HCT116 (cell line): Measurements from ENCODE around the gene TMEM26. TPM values are rescaled to one million over a fixed set of nuclear protein-coding genes. Genes with fewer than 3 reads are reported as not detected.

Experiments
- ATAC-seq: fragments of 200-7000 bp; cut with Tn5 transposase; 2 replicates; pipeline ENCODE4 v1.9.1; 2020; ENCODE audit warnings: mild to moderate bottlenecking, moderate library complexity
- BruUV-seq: library from RNA; stranded (reverse); fragments of 400-500 nt; replicated peaks from 2 replicates; lab custom pipeline; 2021; lab: Mats Ljungman, UMichigan
- CTCF ChIA-PET: fragments of 300-600 bp; sonication (Branson Sonifier 250); formaldehyde crosslinking; loops from one replicate; lab custom pipeline; 2021; ENCODE audit warnings: antibody characterized with exemption; lab: Charles Lee
- POLR2A ChIA-PET: fragments of 300-600, 350-600 bp; sonication (Branson Sonifier 250); formaldehyde crosslinking; loops from one replicate; lab custom pipeline; 2021; ENCODE audit warnings: antibody characterized with exemption; lab: Charles Lee
- RAD21 ChIA-PET, 2 experiments: fragments of 300-600 bp; sonication (Branson Sonifier 250); formaldehyde crosslinking; loops; one replicate each; lab custom pipeline; 2023; ENCODE audit warnings: low total read pairs in 2 of 2; ENCODE audit not compliant: uncharacterized antibody in 2 of 2, unreplicated experiment in 2 of 2, low non-redundant PET in 1 of 2; lab: Charles Lee
- DNase-seq: peaks from one replicate; pipeline ENCODE4 v3.0.0-alpha.2; 2010; ENCODE audit warnings: low read depth, low spot score
- H2AFZ ChIP-seq: fragments of 200-600 bp; shearing (Covaris generic), sonication (generic); 2 replicates; pipeline ENCODE4 v1.6.1; 2017; ENCODE audit warnings: low read depth, mixed run types, mixed read lengths, antibody characterized with exemption, low read length; ENCODE audit not compliant: poor library complexity, severe bottlenecking
- H3K27ac ChIP-seq: 2 replicates; pipeline ENCODE4 v1.5.1; 2012; ENCODE audit warnings: low read depth, low read length
- H3K27me3 ChIP-seq: fragments of 200-600 bp; sonication (generic); 2 replicates; pipeline ENCODE4 v1.6.1; 2016; ENCODE audit warnings: mixed run types, low read length, mixed read lengths; ENCODE audit not compliant: insufficient read depth
- H3K36me3 ChIP-seq, 2 experiments: fragments of 200-500 bp in 1 of 2; fragments of 200-600 bp in 1 of 2; sonication (Bioruptor generic) in 1 of 2; sonication (generic) in 1 of 2; 2 replicates each; pipeline versions ENCODE4 v1.5.1 to v1.6.1; 2014 to 2016; ENCODE audit warnings: low read length in 2 of 2, inconsistent platforms in 1 of 2, mixed read lengths in 1 of 2, mixed run types in 1 of 2; ENCODE audit not compliant: insufficient read depth in 2 of 2, control insufficient read depth in 1 of 2
- H3K4me1 ChIP-seq, 2 experiments: fragments of 200-600 bp in 1 of 2; sonication (generic) in 1 of 2; 2 replicates each; pipeline versions ENCODE4 v1.5.1 to v1.6.1; 2012 to 2017; ENCODE audit warnings: low read length in 2 of 2, inconsistent platforms in 1 of 2, mild to moderate bottlenecking in 1 of 2, mixed read lengths in 1 of 2, mixed run types in 1 of 2, moderate library complexity in 1 of 2; ENCODE audit not compliant: insufficient read depth in 2 of 2, control insufficient read depth in 1 of 2
- H3K4me2 ChIP-seq: fragments of 200-600 bp; sonication (generic); 2 replicates; pipeline ENCODE4 v1.6.1; 2017; ENCODE audit warnings: mixed run types, low read length, mixed read lengths
- H3K4me3 ChIP-seq, 2 experiments: fragments of 200-600 bp in 1 of 2; sonication (generic) in 1 of 2; replicated peaks in 1 of 2; 2 replicates each; pipeline ENCODE4 v1.5.1; 2011 to 2016; ENCODE audit warnings: low read length in 2 of 2, control low read depth in 1 of 2, low read depth in 1 of 2, mild to moderate bottlenecking in 1 of 2, mixed read lengths in 1 of 2, mixed run types in 1 of 2
- H3K79me2 ChIP-seq: fragments of 200-600 bp; sonication (generic); 2 replicates; pipeline ENCODE4 v1.6.1; 2017; ENCODE audit warnings: mild to moderate bottlenecking, mixed run types, low read length, moderate library complexity, mixed read lengths; ENCODE audit not compliant: insufficient read depth
- H3K9ac ChIP-seq: fragments of 200-600 bp; sonication (generic); 2 replicates; pipeline ENCODE4 v1.6.1; 2016; ENCODE audit warnings: low read length, mixed read lengths
- H3K9me2 ChIP-seq: fragments of 200-600 bp; sonication (generic), shearing (Covaris generic); 2 replicates; pipeline ENCODE4 v1.6.1; 2017; ENCODE audit warnings: mixed run types, mild to moderate bottlenecking, moderate library complexity; ENCODE audit not compliant: insufficient read depth
- H3K9me3 ChIP-seq, 2 experiments: fragments of 200-500 bp in 1 of 2; fragments of 200-600 bp in 1 of 2; sonication (Bioruptor generic) in 1 of 2; sonication (generic) in 1 of 2; 2 replicates each; pipeline ENCODE4 v1.6.1; 2014 to 2017; ENCODE audit warnings: low read length in 2 of 2, mixed read lengths in 2 of 2, inconsistent platforms in 1 of 2, low read depth in 1 of 2, mild to moderate bottlenecking in 1 of 2, mixed run types in 1 of 2, moderate library complexity in 1 of 2; ENCODE audit not compliant: control insufficient read depth in 1 of 2, insufficient read depth in 1 of 2
- H4K20me1 ChIP-seq: fragments of 200-600 bp; sonication (generic), shearing (Covaris generic); 2 replicates; pipeline ENCODE4 v1.6.1; 2017; ENCODE audit warnings: mixed run types, mild to moderate bottlenecking, moderate library complexity; ENCODE audit not compliant: insufficient read depth
- CBX3 ChIP-seq: IDR thresholded peaks from 2 replicates; pipeline ENCODE4 v1.6.1; 2012; ENCODE audit warnings: low read depth
- CEBPB ChIP-seq: IDR thresholded peaks from 2 replicates; pipeline ENCODE4 v1.6.1; 2012; ENCODE audit warnings: low read depth
- EGR1 ChIP-seq: IDR thresholded peaks from 2 replicates; pipeline ENCODE4 v1.6.1; 2012; ENCODE audit warnings: low read depth
- ELF1 ChIP-seq: IDR thresholded peaks from 2 replicates; pipeline ENCODE4 v1.6.1; 2012; ENCODE audit warnings: low read depth, borderline replicate concordance
- EZH2phosphoT487 ChIP-seq: fragments of 200-600 bp; IDR thresholded peaks from 2 replicates; pipeline ENCODE4 v1.6.1; 2018; ENCODE audit warnings: antibody characterized with exemption, borderline replicate concordance
- FOSL1 ChIP-seq: IDR thresholded peaks from 2 replicates; pipeline ENCODE4 v1.6.1; 2012; ENCODE audit warnings: low read depth
- SRF ChIP-seq: IDR thresholded peaks from 2 replicates; pipeline ENCODE4 v1.6.1; 2012; ENCODE audit warnings: low read depth
- YY1 ChIP-seq: IDR thresholded peaks from 2 replicates; pipeline ENCODE4 v1.6.1; 2011; ENCODE audit warnings: low read length, low read depth, moderate library complexity, mild to moderate bottlenecking; ENCODE audit not compliant: insufficient replicate concordance; ENCODE audit errors: extremely low read depth
- ZFX ChIP-seq: fragments of 450-650 bp; IDR thresholded peaks from 2 replicates; pipeline ENCODE4 v1.6.1; 2017
- ZNF274 ChIP-seq: fragments of 200-500 bp; sonication (Bioruptor generic); IDR thresholded peaks from 2 replicates; pipeline ENCODE4 v1.6.1; 2014; ENCODE audit warnings: mild to moderate bottlenecking, low read depth, low read length, inconsistent platforms
- intact Hi-C: fragments of 100-400 bp; cut with micrococcal nuclease; formaldehyde crosslinking; loops from 2 replicates; pipeline ENCODE4 v1.10.0; 2022
- total RNA-seq: library from RNA; stranded (reverse); gene quantifications from one replicate; pipeline ENCODE4 v1.2.1, GENCODE V29; 2021; ENCODE audit not compliant: unreplicated experiment
- TF ChIP-seq, protein P1 (sequence below): IDR thresholded peaks from 2 replicates; pipeline ENCODE4 v1.6.1; 2012; ENCODE audit warnings: low read depth
- TF ChIP-seq, protein P2 (sequence below), 3 experiments: fragments of 200-600 bp in 1 of 3; sonication (generic) in 1 of 3; IDR thresholded peaks in 2 of 3; conservative IDR thresholded peaks in 1 of 3; 2 replicates each; pipeline ENCODE4 v1.5.1; 2012 to 2017; ENCODE audit warnings: low read depth in 2 of 3, low read length in 2 of 3, antibody characterized with exemption in 1 of 3, borderline replicate concordance in 1 of 3, control low read depth in 1 of 3, mild to moderate bottlenecking in 1 of 3, mixed read lengths in 1 of 3, mixed run types in 1 of 3, moderate library complexity in 1 of 3; ENCODE audit not compliant: insufficient read depth in 1 of 3
- TF ChIP-seq, protein P3 (sequence below): IDR thresholded peaks from 2 replicates; pipeline ENCODE4 v1.6.1; 2012

Gene TMEM26
- total RNA-seq, 1 experiment from 2014 or later, result not detected

DNA sequence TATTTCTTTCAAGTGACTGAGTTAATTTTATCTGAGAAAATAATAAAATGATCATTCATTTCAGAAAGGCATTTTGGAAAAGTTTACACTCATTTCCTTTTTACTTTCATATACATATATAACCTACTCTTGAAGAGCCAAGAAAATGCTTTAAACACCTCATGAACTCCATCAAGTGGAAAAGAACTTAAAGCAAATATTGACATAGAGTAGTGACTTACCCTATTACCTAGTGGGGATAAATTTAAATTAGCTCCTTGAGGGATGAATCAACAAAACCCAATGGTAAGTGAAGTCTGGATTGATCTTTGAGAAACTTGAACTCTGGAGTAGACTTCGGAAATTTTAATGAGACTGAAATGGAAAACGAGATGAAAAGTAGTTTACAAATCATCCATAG is 88.6 kb downstream of the TMEM26 start:
- RAD21 ChIA-PET, result no interaction called here
- POLR2A ChIA-PET, result no interaction called here
- intact Hi-C loops, result no loop called here
- CTCF ChIA-PET, result no interaction called here
- H2AFZ ChIP-seq, result no peak overlapping the region
- no peak overlapping the region for H3K4me2 ChIP-seq
- TF ChIP-seq CEBPB (no peak), ELF1 (no peak), FOSL1 (no peak), EGR1 (no peak), ZNF274 (no peak), ZFX (no peak), YY1 (no peak), SRF (no peak), EZH2phosphoT487 (no peak), CBX3 (no peak)
- TF ChIP-seq, protein P1, sequence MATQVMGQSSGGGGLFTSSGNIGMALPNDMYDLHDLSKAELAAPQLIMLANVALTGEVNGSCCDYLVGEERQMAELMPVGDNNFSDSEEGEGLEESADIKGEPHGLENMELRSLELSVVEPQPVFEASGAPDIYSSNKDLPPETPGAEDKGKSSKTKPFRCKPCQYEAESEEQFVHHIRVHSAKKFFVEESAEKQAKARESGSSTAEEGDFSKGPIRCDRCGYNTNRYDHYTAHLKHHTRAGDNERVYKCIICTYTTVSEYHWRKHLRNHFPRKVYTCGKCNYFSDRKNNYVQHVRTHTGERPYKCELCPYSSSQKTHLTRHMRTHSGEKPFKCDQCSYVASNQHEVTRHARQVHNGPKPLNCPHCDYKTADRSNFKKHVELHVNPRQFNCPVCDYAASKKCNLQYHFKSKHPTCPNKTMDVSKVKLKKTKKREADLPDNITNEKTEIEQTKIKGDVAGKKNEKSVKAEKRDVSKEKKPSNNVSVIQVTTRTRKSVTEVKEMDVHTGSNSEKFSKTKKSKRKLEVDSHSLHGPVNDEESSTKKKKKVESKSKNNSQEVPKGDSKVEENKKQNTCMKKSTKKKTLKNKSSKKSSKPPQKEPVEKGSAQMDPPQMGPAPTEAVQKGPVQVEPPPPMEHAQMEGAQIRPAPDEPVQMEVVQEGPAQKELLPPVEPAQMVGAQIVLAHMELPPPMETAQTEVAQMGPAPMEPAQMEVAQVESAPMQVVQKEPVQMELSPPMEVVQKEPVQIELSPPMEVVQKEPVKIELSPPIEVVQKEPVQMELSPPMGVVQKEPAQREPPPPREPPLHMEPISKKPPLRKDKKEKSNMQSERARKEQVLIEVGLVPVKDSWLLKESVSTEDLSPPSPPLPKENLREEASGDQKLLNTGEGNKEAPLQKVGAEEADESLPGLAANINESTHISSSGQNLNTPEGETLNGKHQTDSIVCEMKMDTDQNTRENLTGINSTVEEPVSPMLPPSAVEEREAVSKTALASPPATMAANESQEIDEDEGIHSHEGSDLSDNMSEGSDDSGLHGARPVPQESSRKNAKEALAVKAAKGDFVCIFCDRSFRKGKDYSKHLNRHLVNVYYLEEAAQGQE, result no peak
- TF ChIP-seq, protein P2, sequence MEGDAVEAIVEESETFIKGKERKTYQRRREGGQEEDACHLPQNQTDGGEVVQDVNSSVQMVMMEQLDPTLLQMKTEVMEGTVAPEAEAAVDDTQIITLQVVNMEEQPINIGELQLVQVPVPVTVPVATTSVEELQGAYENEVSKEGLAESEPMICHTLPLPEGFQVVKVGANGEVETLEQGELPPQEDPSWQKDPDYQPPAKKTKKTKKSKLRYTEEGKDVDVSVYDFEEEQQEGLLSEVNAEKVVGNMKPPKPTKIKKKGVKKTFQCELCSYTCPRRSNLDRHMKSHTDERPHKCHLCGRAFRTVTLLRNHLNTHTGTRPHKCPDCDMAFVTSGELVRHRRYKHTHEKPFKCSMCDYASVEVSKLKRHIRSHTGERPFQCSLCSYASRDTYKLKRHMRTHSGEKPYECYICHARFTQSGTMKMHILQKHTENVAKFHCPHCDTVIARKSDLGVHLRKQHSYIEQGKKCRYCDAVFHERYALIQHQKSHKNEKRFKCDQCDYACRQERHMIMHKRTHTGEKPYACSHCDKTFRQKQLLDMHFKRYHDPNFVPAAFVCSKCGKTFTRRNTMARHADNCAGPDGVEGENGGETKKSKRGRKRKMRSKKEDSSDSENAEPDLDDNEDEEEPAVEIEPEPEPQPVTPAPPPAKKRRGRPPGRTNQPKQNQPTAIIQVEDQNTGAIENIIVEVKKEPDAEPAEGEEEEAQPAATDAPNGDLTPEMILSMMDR (IDR thresholded peaks at IDR 0.05 in 2 of 3, conservative IDR thresholded peaks at IDR 0.05 in 1 of 3; ENCODE audit: borderline replicate concordance in 1 of 3, insufficient read depth in 1 of 3, low read depth in 2 of 3, low read length in 2 of 3), result no peak
- TF ChIP-seq, protein P3, sequence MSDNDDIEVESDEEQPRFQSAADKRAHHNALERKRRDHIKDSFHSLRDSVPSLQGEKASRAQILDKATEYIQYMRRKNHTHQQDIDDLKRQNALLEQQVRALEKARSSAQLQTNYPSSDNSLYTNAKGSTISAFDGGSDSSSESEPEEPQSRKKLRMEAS, result no peak
- no peak for ATAC-seq
- H3K4me1 ChIP-seq, result no peaks in the 10 kb centered on the region
- no peaks in the 10 kb centered on the region for H3K27me3 ChIP-seq
- H3K4me3 ChIP-seq, result no peak overlapping the region
- H3K27ac ChIP-seq, result no peak overlapping the region
- no peaks in the 10 kb centered on the region for H3K79me2 ChIP-seq
- DNase-seq, result no peak
- H3K36me3 ChIP-seq, result no peaks in the 10 kb centered on the region
- no peaks in the 10 kb centered on the region for H3K9me3 ChIP-seq
- no peak overlapping the region for H3K9ac ChIP-seq
- no peaks in the 10 kb centered on the region for H4K20me1 ChIP-seq
- H3K9me2 ChIP-seq, result no peaks in the 10 kb centered on the region
- no TSS peak for BruUV-seq
